Measurements from ENCODE around the gene RNF223.
"Not testable (repeated sequence)": the region's sequence is repeated elsewhere in the genome, so short reads cannot be mapped to it uniquely, and the experiment has no call there.

The RNF223 gene

DNA sequence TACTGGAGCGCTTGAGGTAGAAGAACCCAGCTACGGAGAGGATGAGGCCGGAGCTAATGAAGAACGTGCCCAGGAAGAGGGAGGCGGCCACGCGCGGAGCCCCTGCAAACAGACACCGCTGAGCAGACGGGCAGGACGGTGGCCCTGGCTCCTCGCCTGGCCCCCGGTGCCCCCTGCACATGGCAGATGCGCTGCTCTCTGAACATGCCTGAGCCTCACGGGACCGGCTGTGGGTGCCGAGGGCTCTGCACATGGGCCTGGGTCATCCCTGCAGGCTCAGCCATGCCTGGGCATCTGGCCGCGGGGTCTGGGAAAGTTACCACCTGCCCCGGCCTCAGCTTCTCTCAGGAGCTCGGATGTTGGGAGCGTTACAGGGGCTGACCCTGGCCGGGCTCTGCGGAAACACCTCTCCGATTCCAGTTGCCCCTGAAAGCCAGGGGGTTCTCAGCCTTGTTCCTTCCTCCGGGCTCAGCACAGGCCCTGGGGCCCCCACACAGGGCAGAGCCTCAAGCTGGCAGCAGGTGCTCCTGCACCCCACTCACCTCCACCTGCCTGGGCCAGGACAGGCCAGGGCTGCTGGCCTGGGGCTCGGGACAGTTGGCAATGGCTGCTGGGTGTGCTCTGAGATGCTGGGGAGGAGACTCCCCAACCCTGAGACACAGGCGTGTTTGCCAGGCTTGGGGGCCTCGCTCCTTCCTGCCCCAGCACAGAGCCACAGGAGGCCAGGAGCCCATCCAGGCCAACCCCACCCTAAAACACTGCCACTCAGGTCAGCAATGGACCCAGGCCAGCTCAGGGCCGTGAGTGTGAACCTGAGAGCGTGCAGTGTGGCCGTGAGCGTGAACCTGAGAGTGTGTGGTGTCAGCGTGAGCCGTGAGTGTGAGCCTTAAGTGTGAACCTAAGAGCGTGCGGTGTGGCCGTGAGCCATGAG lies 12.1 kb upstream of the RNF223 start:
- no peak for DNase-seq

DNA sequence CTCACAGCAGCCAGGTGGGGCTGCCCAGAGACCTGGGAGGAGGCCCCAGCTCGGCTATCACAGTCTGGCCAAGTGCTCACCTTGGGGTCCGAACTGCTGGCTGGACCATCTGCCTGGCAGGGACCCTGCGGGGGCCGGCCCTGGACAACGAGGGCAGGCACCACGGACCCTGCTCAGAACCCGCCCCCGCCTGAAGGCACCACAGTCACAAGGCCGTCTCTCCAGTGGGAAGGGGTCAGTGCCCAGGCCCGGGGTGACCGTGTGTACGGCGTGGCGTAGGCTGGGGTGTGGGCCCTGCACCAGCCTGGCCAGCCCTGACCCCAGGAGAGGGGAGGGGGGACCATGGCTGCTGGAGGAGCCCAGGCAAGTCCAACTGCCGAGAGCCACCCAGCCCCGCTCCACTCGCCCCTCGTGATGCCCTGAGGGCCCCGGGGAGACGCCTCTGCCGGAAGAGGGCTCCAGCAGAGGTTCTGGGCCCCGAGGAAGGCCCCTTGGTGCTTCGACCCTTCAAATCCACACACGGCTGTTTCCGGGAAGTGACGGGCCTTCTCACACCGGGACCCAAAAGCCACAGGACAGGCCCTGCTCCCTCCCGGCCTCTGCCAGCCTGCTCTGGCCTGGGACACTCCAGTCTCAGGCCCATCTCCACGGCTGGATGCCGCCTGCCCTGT lies 11.2 kb upstream of the RNF223 start:
- DNase-seq: no peak

DNA sequence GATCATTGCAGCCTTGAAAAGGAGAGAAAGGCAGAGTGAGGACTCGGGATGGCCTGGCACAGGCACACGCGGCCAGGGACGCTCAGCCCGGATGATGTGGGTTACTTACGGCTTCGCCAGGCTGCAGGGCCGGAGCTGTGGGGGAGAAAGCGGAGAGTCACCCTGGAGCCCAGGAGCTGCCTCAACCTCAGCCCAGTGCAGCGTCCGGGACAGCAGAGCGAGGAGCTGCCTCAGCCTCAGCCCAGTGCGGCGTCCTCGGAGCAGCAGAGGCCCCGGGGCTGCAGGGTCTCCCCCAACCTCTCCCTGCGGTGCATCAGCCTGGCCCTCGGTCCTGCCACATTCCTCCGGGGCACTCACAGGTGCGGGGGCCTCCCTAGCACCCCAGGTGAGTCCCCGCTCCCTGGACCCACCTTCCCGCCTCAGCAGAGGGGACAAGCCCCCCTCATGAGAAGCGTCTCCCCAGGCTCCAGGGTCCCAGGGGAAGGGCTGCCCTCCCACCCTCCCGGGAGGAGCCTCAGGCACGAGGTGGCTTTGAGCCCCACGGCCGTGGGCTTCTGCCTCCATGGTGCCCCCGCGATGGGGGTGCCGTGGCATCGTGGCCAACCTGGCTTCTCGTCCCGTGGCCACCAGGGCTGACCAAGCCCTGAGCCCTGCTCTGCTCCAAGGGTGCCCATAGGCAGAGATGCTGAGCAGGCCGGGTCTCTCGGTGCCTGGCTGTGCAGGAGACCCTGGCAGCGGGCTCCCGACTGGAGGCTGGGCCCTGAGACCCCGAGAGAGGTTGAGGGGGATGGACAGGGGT lies 10.5 kb upstream of the RNF223 start:
- no peak for DNase-seq

DNA sequence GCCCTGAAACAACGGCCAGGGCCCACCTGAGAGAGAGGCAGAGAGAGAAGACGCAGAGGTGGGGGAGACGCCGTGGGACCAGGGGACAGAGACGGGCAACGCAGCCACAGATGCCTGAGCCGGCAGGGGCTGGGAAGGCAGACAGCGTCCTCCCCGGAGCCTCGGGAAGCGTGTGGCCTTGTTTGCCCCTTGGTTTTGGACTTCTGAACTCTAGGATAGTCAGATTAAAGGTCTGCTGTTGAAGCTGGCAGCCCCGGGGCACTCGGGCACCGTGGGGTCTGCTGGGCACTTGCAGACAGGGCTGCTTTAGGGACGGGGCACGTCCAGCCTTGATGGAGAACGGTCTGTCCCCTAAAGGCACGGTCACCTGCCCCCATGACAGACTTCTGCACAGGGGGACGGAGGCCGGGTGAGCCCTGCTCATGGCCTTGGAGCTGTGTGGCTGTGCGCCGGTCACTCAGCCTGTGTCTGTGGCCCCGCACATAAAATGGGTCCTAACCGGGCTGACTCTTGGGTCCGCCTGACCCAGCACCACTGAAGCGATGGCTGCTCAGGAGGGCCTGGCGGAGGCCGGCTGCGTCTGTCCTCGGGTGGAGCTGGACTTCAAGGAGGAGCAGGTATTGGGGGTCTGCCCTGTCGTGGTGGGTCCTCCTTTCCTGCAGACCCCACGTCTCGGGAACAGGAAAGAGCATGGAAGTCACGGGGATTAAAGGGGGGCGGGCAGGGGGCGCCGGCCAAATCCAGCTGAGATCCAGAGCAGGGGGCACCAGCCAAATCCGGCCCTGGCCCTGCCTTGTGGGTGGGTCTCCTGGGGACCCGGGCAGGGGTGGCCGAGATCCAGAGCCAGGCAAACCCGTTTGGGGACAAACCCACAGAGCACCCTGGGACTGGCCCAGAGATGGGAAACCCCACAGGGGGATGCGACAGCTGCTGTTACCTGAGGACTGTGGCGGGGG lies 9.6 kb upstream of the RNF223 start:
- no peak for DNase-seq

DNA sequence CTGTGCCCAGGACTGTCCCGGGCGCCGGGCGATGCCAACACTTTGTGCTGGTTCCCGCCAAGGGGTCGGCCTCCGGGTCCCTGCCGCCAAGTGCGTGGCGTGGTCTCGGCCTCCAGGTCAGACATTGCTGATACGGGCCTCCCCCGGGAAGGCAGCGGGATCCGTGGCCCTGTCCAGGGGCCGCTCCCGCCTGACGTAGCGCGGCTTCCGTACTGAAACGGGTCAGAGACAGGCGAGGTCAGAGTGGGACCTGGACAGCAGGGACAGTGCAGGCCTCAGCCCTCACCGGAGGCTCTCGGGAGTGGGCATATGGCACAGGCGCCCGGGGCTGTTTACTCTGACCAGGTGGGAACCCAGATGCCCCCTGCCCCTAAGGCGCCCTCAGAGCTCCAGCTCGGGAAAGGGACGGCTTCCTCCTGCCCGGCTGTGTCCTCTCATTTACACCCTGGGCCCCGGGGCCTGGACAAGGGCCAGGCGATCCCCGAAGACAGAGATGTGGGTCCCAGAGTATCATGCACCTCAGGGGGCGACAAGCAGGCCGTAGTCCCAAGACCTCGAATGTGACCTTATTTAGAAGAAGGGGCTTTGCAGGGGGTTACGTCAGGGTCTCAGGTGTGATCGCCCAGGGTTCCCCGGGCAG lies 8.8 kb upstream of the RNF223 start:
- no peak for DNase-seq

DNA sequence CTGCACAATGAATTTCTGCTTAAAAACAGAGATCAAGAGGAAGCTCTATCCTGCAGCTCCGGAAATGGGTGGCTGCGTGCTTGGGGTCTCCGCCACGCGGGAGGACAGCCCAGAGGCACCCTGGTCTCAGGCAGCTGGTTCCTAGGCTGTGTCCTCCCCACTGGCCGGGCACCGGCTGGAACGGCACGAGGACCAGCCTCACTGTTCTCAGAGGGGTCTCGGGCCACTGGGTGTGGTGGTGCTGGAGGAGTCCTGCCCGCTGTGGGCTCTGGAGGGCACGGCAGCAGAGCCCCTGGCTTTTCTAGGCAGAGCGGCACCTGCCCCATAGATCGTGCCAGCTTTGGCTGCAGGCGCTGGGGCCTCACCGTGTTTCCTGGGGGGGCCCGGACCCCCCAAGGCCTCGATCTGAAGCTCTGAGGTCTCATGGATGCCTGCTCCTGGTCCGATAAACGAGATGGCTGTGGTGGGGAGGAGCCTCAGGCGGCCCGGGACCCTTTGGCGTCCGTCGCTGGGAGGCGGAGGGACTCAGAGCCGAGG lies 8.2 kb upstream of the RNF223 start:
- DNase-seq: no peak

DNA sequence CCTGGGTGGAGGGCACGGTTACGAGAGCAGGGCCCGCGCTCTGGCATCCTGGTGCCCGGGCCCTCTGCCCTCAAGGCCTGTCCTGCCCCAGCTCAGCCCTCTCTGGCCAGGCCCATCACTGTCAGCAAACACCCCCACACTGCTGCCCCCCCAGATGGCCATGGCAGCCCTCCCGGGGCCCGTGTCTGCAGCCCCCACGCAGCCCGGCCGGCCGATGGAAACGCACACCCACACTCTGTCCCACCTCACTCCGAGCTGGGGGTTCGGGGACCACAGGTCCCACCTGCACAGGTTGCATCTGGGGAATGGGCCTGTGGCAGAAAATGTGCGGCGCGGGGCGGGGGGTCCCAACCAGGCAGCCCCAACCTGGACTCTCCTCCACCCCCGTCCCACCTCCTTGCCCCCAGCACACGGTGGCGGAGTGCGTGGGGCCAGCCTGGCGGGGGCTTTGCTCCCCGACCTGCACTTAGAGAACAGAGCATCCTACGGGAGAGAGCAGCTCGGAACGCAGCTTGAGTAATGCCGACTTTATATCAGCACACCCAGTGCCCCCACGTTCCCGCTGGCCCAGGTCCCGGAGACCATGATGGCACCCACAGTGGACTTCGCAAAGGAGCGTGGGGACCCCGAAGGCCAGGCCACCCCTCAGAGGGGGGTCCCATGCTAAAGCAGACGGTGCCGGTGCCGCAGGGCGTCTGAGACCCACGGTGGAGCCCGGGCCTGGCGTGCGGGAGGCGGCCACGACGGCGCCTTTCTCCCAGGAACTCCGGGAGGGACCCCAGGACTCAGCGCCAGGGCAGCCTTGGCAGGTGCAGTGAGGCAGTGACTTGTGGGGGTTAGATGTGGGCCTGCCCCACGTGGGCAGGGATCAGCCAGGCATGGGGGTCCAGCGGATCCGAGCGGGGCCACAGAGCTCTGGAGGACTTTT lies 7.5 kb upstream of the RNF223 start:
- no peak for DNase-seq

DNA sequence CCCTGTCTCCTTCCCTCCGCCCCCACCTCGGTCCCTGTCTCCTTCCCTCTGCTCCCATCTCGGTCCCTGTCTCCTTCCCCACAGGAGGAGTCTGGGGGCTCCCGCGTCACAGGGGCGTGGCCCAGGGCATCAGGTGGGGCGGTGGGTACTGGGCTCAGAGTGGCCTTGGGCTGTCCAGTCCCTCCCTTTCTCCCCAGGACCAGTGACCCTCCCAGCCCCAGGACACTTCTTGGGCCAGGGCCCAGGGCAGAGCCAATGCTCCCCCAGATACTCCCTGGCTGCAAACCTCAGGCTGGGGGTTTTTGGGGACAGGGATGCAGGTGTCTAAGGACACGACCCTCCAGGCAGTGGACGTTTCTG lies 6.8 kb upstream of the RNF223 start:
- DNase-seq: no peak

DNA sequence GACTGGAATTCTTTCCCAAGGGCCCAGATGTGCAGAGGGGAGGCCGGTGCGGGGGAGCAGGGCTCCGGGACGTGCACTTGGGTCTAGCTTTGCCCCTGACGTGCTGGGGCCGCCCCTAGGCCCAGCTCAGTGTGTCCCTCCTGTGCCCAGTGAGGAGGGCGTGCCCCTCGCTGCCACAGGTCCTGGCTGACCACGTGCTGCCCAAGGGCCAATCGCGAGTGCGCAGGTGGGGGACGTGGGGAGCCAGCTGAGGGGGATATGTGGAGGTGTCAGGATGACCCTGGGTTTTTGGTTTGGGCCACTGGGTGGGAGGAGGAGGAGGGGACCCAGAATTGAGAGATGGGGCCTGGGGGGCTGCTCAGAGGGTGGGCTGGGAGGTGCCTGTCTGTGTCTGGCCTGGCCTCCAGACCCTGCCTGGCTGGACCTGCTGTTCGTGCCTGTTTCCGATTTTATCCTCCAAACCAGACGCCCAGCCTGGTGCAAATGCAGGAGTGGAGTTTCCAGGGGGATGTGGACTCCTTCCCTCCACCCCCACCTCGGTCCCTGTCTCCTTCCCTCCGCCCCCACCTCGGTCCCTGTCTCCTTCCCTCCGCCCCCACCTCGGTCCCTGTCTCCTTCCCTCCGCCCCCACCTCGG lies 6.1 kb upstream of the RNF223 start:
- DNase-seq: no peak

DNA sequence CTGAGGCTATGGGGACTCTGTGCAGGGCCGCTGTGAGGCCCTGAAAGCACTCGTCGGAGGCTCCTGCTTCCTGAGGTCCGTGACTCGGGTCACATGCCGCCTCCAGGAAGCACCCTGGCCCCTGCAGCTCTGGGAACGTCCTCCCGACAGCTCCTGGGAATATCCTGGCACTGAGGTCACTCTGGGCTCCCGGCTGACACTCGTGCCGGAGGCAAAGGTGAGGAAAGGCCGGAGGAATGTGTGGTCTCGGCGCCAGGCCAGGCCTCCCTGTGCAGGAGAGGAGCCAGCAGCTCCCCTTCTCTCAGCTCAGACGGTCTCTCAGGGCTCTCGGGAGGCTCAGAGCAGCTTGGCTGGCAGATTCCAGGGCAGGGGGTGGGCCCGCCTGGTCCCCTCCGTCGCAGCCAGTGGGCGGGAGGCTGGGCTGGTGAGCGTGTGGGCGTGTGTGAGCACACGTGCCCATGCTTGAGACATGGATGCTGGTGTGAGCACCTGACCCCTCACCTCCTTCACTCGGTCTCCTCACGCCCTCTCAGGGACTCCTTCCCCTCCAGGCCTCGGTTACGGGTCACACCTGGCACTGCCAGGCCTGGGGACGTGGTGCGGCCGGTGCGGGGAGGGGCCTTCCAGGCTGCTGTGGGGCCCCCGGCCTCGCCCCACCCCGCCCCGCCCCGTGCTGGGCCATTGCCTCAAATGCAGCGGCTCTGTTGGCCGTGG lies 5.5 kb upstream of the RNF223 start:
- DNase-seq: peak; percentile 31

DNA sequence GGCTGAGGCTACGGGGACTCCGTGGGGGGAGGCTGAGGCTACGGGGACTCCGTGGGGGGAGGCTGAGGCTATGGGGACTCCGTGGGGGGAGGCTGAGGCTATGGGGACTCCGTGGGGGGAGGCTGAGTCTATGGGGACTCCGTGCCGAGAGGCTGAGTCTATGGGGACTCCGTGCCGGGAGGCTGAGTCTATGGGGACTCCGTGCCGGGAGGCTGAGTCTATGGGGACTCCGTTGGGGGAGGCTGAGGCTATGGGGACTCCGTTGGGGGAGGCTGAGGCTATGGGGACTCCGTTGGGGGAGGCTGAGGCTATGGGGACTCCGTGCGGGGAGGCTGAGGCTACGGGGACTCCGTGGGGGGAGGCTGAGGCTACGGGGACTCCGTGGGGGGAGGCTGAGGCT lies 3.3 kb upstream of the RNF223 start:
- not testable (repeated sequence) for DNase-seq

DNA sequence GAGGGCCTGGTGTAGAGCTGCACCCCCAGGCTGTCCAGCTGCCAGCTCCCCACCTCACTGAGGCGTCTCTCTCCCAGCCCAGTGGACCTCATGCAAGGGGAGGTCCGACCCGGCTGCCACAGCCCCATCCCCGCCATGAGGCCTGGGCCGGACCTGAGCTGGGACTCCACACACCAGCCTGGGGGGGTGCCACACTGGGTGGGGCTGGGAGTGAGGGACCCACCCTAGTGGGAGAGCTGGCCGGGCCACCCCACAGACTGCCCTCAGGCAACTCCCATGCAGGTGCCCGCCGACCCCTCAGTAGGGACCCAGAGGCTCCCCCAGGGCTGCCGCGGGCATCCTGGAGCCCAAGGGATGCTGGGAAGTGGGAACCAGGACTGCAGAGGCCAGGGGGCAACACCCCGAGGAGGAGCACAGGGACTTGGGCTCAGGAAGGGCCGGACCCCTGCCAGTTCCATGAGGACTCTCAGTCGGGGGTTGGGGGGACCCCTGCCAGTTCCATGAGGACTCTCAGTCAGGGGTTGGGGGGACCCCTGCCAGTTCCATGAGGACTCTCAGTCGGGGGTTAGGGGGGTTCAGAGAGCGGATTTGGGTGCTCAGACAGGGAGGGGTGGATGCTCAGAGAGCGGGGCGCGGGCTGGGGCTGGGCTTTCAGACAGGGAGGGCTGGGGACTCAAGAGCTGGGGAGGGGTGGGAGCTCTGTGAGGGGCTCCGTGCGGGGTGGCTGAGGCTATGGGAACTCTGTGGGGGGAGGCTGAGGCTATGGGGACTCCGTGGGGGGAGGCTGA lies 1.2 kb upstream of the RNF223 start:
- no peak for DNase-seq

DNA sequence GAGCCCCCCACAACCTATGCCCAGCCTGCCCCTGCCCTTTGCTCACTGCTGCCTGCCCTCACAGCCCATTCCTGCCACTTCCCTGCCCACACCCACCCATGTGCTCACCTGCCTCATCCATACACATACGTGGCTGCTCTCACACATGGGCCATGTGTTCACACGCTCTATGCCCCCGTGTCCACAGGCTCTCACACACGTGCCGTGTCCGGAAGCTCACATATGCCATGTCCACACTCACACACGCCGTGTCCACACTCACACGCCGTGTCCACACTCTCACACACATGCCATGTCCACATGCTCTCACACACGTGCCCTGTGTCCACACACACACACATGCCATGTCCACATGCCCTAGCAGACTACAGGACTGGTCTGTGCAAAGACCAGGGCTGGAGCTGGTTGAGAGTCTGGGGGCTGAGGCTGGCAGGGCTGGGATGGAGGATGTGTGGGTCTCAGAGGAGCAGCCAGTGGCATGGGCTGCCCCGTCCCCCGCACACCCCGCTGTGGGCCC lies 583 bp upstream of the RNF223 start:
- DNase-seq: no peak

DNA sequence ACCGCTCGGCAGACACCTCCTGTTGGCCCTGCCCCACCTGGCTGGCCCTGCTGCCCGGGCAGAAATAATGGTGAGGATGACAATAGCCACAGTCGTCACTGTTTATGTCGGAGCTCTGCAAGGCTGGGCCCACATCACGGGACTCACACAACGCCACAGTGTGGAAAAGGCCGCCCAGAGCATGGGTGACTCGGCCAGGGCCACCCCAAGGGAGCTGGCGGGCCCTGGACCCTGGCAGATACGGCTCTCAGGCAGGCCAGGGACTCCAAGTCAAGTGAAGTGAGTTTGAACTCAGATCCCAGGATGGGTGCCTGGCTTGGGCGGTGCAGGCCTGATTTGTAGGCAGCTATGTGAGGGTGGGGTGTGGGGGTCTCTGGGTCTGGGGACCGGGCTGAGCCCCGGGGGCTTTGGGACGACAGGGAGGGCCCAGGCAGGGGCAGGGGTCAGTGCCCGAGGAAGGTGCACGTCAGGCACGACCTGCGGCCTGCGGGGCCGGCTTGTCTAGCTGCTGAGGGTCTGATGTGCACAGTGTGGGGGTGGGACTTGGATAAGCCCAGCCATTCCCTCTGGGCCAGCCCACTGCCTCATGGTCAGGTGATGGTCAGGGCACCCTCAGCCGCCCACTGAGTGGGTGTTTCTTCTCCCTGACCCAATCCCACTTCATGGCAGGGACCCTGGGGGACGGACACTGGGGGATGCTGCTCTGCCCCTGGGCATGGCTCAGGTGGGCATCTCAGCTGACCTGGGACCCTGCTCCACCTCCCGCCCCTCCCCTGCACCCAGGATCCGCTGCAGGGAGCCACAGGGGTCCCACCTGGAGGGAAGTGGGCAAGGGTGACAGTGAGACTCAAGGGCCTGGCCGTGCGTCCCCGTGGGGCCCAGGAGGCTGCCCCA lies 1.0 kb downstream of the RNF223 start:
- DNase-seq: no peak

DNA sequence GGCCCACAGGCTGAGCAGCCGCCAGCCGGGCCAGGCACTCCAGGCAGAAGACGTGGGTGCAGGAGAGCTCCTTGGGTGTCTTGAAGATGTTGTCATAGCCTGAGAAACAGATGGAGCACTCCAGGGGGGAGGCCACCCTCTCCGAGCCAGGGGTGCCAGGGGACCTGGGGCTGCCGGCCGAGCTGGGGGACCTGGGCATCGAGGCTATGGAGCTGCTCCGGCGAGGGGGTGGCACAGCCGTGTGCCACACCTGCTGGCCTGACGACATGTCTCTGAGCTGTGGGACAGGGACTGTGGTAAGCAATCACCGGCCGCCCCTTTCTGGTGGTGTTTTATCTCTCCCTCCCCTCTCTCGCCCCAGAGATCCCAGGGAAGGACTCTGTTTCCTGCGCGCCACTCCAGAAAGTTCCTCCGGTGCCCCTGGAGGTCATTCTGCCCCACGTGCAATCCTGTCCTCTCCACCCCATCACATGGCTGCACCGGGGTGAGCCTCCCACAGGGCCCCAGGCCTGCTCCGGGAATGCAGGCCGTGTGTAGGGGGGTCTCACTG lies 1.7 kb downstream of the RNF223 start:
- no peak for DNase-seq

DNA sequence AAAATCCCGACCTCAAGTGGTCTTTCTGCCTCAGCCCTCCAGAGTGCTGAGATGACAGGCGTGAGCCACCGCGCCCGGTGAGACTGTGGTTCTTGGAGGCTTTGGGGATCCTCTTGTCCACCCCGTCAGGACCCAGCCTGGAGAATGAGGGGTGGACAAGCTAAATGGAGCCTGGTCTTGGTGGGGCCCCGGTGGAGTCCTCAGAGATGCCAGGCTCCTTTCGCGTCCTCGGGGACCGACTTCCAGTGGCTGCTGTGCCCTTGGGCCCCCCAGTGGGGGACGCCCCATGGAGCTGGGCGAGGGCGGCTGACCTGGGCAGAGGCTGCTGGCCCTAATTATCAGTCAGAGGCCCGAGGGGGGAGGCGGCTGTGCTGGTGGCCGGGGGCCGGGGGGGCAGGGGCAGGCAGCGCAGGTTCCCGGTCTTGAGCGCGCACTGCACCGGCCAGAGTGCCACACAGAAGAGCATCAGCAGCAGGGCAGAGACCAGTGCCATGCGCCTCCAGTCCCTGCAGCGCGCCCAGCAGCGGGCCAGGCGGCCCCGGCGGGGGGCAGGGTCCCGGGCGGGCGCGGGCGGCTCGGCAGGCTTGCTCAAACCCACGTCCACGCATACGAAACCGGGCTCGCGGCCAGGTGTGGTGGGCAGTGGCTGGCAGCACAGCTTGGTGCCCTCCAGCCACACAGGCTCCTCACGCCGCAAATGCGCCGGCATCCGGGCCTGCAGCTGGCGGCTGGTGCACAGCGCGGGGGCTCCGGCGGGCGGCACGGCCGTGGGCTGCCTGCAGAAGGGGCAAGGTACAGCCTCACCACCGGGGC lies 2.4 kb downstream of the RNF223 start:
- no peak for DNase-seq

All from CD4-positive, alpha-beta T cell treated with Interleukin-17A for 1 hour (primary cell).